ENCODE measurements around the gene CACNA1A. TPM values are rescaled to one million over a fixed set of nuclear protein-coding genes. Genes with fewer than 3 reads are reported as not detected.

The CACNA1A gene
- polyA plus RNA-seq, 1 donor (not counting 4 experiments of a cell fraction or from before 2014, with no cell fraction given), result not detected

DNA sequence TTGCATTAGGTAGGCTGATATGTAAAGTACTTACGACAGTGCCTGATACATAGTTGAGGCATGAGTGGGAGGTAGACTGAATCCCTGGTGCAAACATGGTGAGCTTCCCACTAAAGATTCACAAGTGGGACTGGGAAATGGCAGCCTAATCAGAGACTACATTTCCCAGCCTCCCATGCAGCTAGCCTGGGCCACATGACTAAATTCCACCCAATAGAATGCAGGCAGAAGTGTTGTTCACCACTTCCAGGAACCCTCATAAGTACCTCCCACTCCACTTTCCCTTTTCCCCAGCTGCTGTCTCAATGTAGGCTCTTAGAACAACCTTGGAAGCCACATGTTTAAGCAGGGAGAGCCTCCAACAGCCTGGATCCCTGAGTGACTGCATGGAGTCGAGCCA, 104.9 kb downstream of the CACNA1A start:
- Histone ChIP-seq H3K9me3 (ENCODE audit: control insufficient read depth, low read depth, low read length) (no peaks in the 10 kb centered on the region), H3K4me2 (ENCODE audit: control insufficient read depth, extremely low read depth, insufficient read depth, low read depth, low read length) (no peak overlapping the region), H3K27me3 (ENCODE audit: control insufficient read depth, extremely low read depth, insufficient read depth, low read length) (no peaks in the 10 kb centered on the region), H4K20me1 (ENCODE audit: control insufficient read depth, extremely low read depth, insufficient read depth, low read length) (no peaks in the 10 kb centered on the region), H3K9ac (ENCODE audit: control insufficient read depth, extremely low read depth, insufficient read depth, low read length) (no peak overlapping the region), H3K27ac (ENCODE audit: control insufficient read depth, insufficient read depth, low read length) (no peak overlapping the region), H3K9me1 (ENCODE audit: control insufficient read depth, extremely low read depth, insufficient read depth, low read length) (no peaks in the 10 kb centered on the region), H3K79me2 (ENCODE audit: control insufficient read depth, insufficient read depth, low read length) (no peaks in the 10 kb centered on the region), H3K36me3 (ENCODE audit: control insufficient read depth in 2 of 2, extremely low read depth in 1 of 2, insufficient read depth in 2 of 2, low read length in 2 of 2) (no peaks in the 10 kb centered on the region), H3K4me1 (ENCODE audit: control insufficient read depth, extremely low read depth, insufficient read depth, low read length) (peaks cover 38% of the 10 kb centered on the region), H2AFZ (ENCODE audit: control insufficient read depth, low read length) (no peak overlapping the region), H3K4me3 (ENCODE audit: control insufficient read depth in 2 of 3, extremely low read depth in 1 of 3, insufficient read depth in 2 of 3, low read depth in 1 of 3, low read length in 3 of 3) (no peak overlapping the region)
- dilution Hi-C loops (cut with MboI; ENCODE audit: extremely low pct_ligation_motif_present, low sequenced_read_pairs), result no loop called here
- FAIRE-seq (peak; percentile 81), DNase-seq (ENCODE audit: low read depth, low spot score) (peak; percentile 15)
- TF ChIP-seq EZH2 (IDR thresholded peaks at IDR 0.05; ENCODE audit: low read length) (no peak), CTCF (optimal IDR thresholded peaks at IDR 0.05 in 1 of 3, IDR thresholded peaks at IDR 0.05 in 1 of 3, conservative IDR thresholded peaks at IDR 0.05 in 1 of 3; ENCODE audit: extremely low read depth in 1 of 3, insufficient read depth in 2 of 3, low read length in 3 of 3) (no peak)

DNA sequence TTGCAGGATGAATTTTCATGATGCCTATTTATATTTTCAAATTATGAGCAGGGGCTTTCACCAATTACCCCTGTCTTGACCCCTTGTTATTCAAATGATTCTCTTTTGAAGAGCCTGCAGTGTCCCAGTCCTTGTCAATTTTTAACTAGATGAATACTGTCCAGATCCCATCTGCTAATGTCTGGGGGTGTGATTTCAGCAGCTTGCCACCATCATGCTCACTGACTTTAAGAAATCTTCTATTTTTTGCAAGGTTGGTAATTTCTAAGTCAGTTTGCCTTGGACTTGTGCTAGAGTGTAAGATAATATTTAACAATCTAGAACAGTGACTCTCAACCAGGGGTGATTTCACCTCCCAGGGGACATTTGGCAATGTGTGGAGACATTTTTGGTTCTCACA, 106.0 kb downstream of the CACNA1A start:
- no peak overlapping the region for H3K9ac ChIP-seq (ENCODE audit: control insufficient read depth, extremely low read depth, insufficient read depth, low read length)
- no peaks in the 10 kb centered on the region for H4K20me1 ChIP-seq (ENCODE audit: control insufficient read depth, extremely low read depth, insufficient read depth, low read length)
- no peaks in the 10 kb centered on the region for H3K36me3 ChIP-seq (ENCODE audit: control insufficient read depth in 2 of 2, extremely low read depth in 1 of 2, insufficient read depth in 2 of 2, low read length in 2 of 2)
- no peaks in the 10 kb centered on the region for H3K9me1 ChIP-seq (ENCODE audit: control insufficient read depth, extremely low read depth, insufficient read depth, low read length)
- no peak overlapping the region for H3K27ac ChIP-seq (ENCODE audit: control insufficient read depth, insufficient read depth, low read length)
- no peak overlapping the region for H2AFZ ChIP-seq (ENCODE audit: control insufficient read depth, low read length)
- H3K9me3 ChIP-seq (ENCODE audit: control insufficient read depth, low read depth, low read length), result no peaks in the 10 kb centered on the region
- FAIRE-seq, result no peak
- H3K4me2 ChIP-seq (ENCODE audit: control insufficient read depth, extremely low read depth, insufficient read depth, low read depth, low read length), result no peak overlapping the region
- TF ChIP-seq CTCF (optimal IDR thresholded peaks at IDR 0.05 in 1 of 3, IDR thresholded peaks at IDR 0.05 in 1 of 3, conservative IDR thresholded peaks at IDR 0.05 in 1 of 3; ENCODE audit: extremely low read depth in 1 of 3, insufficient read depth in 2 of 3, low read length in 3 of 3) (no peak), EZH2 (IDR thresholded peaks at IDR 0.05; ENCODE audit: low read length) (no peak)
- H3K4me3 ChIP-seq (ENCODE audit: control insufficient read depth in 2 of 3, extremely low read depth in 1 of 3, insufficient read depth in 2 of 3, low read depth in 1 of 3, low read length in 3 of 3), result no peak overlapping the region
- dilution Hi-C loops (cut with MboI; ENCODE audit: extremely low pct_ligation_motif_present, low sequenced_read_pairs), result no loop called here
- H3K79me2 ChIP-seq (ENCODE audit: control insufficient read depth, insufficient read depth, low read length), result no peaks in the 10 kb centered on the region
- no peak for DNase-seq (ENCODE audit: low read depth, low spot score)
- H3K27me3 ChIP-seq (ENCODE audit: control insufficient read depth, extremely low read depth, insufficient read depth, low read length), result no peaks in the 10 kb centered on the region
- peaks cover 38% of the 10 kb centered on the region for H3K4me1 ChIP-seq (ENCODE audit: control insufficient read depth, extremely low read depth, insufficient read depth, low read length)

All from keratinocyte (primary cell).